ENCODE data around the gene AGAP4.
"Not testable (repeated sequence)": the region's sequence is repeated elsewhere in the genome, so short reads cannot be mapped to it uniquely, and the experiment has no call there.

The AGAP4 gene

GRCh38 chr10:45817130-45817859, 30.0 kb downstream of the AGAP4 start:
- no peak overlapping the region for H3K4me3 ChIP-seq (replicated peaks; ENCODE audit: low read depth, low read length)
- no peak for DNase-seq (ENCODE audit: extremely low read depth, low read depth)
- no peak for TF ChIP-seq CTCF (IDR thresholded peaks at IDR 0.05; ENCODE audit: low read depth, low read length, missing control alignments)

- not testable (repeated sequence) for DNase-seq (ENCODE audit: extremely low read depth, low read depth); H3K4me3 ChIP-seq (replicated peaks; ENCODE audit: low read depth, low read length)
Measured at GRCh38 chr10:45814146-45814545, 33.2 kb downstream of the AGAP4 start.

- not testable (repeated sequence) for DNase-seq (ENCODE audit: extremely low read depth, low read depth); H3K4me3 ChIP-seq (replicated peaks; ENCODE audit: low read depth, low read length)
Measured at GRCh38 chr10:45812959-45813358, 34.3 kb downstream of the AGAP4 start.

- no peak overlapping the region for H3K4me3 ChIP-seq (replicated peaks; ENCODE audit: low read depth, low read length)
- no peak for TF ChIP-seq CTCF (IDR thresholded peaks at IDR 0.05; ENCODE audit: low read depth, low read length, missing control alignments)
- DNase-seq (ENCODE audit: extremely low read depth, low read depth), result no peak
Measured at GRCh38 chr10:45811075-45811474, 36.2 kb downstream of the AGAP4 start.

GRCh38 chr10:45809837-45810236, 37.5 kb downstream of the AGAP4 start:
- H3K4me3 ChIP-seq (replicated peaks; ENCODE audit: low read depth, low read length), result no peak overlapping the region
- no peak for TF ChIP-seq CTCF (IDR thresholded peaks at IDR 0.05; ENCODE audit: low read depth, low read length, missing control alignments)
- DNase-seq (ENCODE audit: extremely low read depth, low read depth), result no peak

- DNase-seq (ENCODE audit: extremely low read depth, low read depth); H3K4me3 ChIP-seq (replicated peaks; ENCODE audit: low read depth, low read length): not testable (repeated sequence)
Measured at GRCh38 chr10:45804996-45805395, 42.3 kb downstream of the AGAP4 start.

- H3K4me3 ChIP-seq (replicated peaks; ENCODE audit: low read depth, low read length), result not testable (repeated sequence)
- DNase-seq (ENCODE audit: extremely low read depth, low read depth), result peak; percentile 10
Measured at GRCh38 chr10:45803060-45804010, 44.0 kb downstream of the AGAP4 start.

- not testable (repeated sequence) for H3K4me3 ChIP-seq (replicated peaks; ENCODE audit: low read depth, low read length); DNase-seq (ENCODE audit: extremely low read depth, low read depth)
Measured at GRCh38 chr10:45794761-45795160, 52.5 kb downstream of the AGAP4 start.

- not testable (repeated sequence) for DNase-seq (ENCODE audit: extremely low read depth, low read depth); H3K4me3 ChIP-seq (replicated peaks; ENCODE audit: low read depth, low read length)
Measured at GRCh38 chr10:45790694-45791426, 56.4 kb downstream of the AGAP4 start.

- not testable (repeated sequence) for DNase-seq (ENCODE audit: extremely low read depth, low read depth); H3K4me3 ChIP-seq (replicated peaks; ENCODE audit: low read depth, low read length)
Measured at GRCh38 chr10:45789991-45790390, 57.3 kb downstream of the AGAP4 start.

GRCh38 chr10:45787212-45787741, 60.0 kb downstream of the AGAP4 start:
- not testable (repeated sequence) for DNase-seq (ENCODE audit: extremely low read depth, low read depth); H3K4me3 ChIP-seq (replicated peaks; ENCODE audit: low read depth, low read length)

GRCh38 chr10:45786217-45786616, 61.1 kb downstream of the AGAP4 start:
- not testable (repeated sequence) for DNase-seq (ENCODE audit: extremely low read depth, low read depth); H3K4me3 ChIP-seq (replicated peaks; ENCODE audit: low read depth, low read length)

All from HFF-Myc (cell line).